A549 treated with Hydrocortisone at 1 μM for 4 hours (cell line): ENCODE measurements around the gene RANBP6. TPM values are rescaled to one million over a fixed set of nuclear protein-coding genes. Genes with fewer than 3 reads are reported as not detected.

Experiments used
- total RNA-seq: library from RNA; stranded (reverse); fragments of 200-300 nt; extraction: Qiagen RNA extraction; gene quantifications from 5 replicates; pipeline ENCODE4 v1.2.3, GENCODE V29; 2022

The RANBP6 gene
- total RNA-seq: 10.6 to 17.6 TPM (median 14.8 TPM) in 5 replicates

GRCh38 chr9:6015278-6016157, at the start of gene RANBP6:
Gene RANBP6 (minus strand): TSS chr9:6015624. CDS start chr9:6015607, 17 bp downstream.

Other genes starting within 250 kb of the RANBP6 start
- 16.4 to 22.1 TPM (median 18.2 TPM) in 5 replicates for gene ERMP1, start 182.5 kb downstream of the RANBP6 start, total RNA-seq
- not detected in 5 replicates for gene MLANA, start 124.7 kb downstream of the RANBP6 start, total RNA-seq
- 0.10 to 0.55 TPM (median 0.43 TPM) in 5 replicates for gene IL33, start 200.2 kb upstream of the RANBP6 start, total RNA-seq